H1 (cell line): ENCODE data around the gene PGP. TPM values are rescaled to one million over a fixed set of nuclear protein-coding genes. Genes with fewer than 3 reads are reported as not detected.

ENCODE experiments used
- KDM1A ChIP-seq: fragments of 200-600, 300-600 bp; sonication (generic); IDR thresholded peaks from 2 replicates; pipeline ENCODE4 v1.7.1; 2016; ENCODE audit warnings: mild to moderate bottlenecking, low read length, borderline replicate concordance
- POLR2AphosphoS5 ChIP-seq: IDR thresholded peaks from 2 replicates; pipeline ENCODE4 v1.6.1; 2011; ENCODE audit warnings: low read depth, low read length
- SP1 ChIP-seq: IDR thresholded peaks from 2 replicates; pipeline ENCODE4 v1.6.1; 2011; ENCODE audit warnings: low read depth, low read length
- polyA plus RNA-seq, 7 experiments: library from polyadenylated mRNA; depleted of rRNA in 3 of 7; stranded (reverse) in 5 of 7; unstranded in 2 of 7; fragments of >200 nt in 5 of 7; fragments of 200-250 nt in 2 of 7; gene quantifications; 1 replicate in 5 of 7; 2 replicates in 1 of 7; 4 replicates in 1 of 7; pipeline versions ENCODE4 v1.2.1 to v1.2.3, GENCODE V29; 2011 to 2013; ENCODE audit warnings: missing spikeins in 2 of 7, mixed read lengths in 2 of 7
- total RNA-seq: library from RNA; stranded (reverse); fragmentation: NEBNext Ultra II Directional; extraction: Animal tissue kit (Norgen Biotek cat#: 25700); gene quantifications from 2 replicates; pipeline ENCODE4 v1.2.1, GENCODE V29; 2021

PGP gene
- total and polyA plus RNA-seq, 2 of the 8 experiments (the other 6 are each of a cell fraction or from before 2014, with no cell fraction given) = 30.9 to 55.9 TPM

DNA sequence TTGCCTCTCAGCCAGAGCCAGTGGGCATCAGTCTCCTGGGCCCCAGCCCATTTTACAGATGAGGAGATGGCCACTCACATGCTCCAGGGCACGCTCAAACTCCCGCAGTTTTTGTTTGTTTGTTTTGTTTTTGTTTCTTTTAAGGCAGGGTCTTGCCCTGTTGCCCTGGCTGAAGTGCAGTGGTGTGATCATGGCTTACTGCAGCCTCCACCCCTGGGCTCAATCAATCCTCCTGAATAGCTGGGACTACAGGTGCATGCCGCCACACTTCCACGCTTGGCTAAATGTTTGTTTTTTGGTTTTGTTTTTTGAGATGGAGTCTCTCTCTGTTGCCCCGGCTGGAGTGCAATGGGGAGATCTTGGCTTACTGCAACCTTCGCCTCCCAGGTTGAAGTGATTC is 12.3 kb upstream of the PGP start (continued):
- TF ChIP-seq POLR2AphosphoS5 (no peak), KDM1A (no peak), SP1 (no peak)
